Body of pancreas (tissue), 4 donors: Measurements from ENCODE around the gene DUSP16. TPM values are rescaled to one million over a fixed set of nuclear protein-coding genes. Genes with fewer than 3 reads are reported as not detected.
A peak's percentile ranks its signal among the peaks of the same experiment; 100 is the strongest.

Source experiments
- ATAC-seq: fragments of 150-250 bp; one replicate; pipeline ENCODE4 v1.9.1; 2016
- DNase-seq, 4 donors: peaks; one replicate each; pipeline ENCODE4 v3.0.0-alpha.2; 2019
- H3K27ac ChIP-seq, 4 donors: fragments of 200-600 bp; sonication (generic); 1 replicate in 3 of 4; 2 replicates in 1 of 4; pipeline versions ENCODE4 v1.5.1 to v1.6.1; 2016 to 2019; ENCODE audit warnings: mild to moderate bottlenecking in 1 of 4, mixed read lengths in 1 of 4, moderate library complexity in 1 of 4
- H3K27me3 ChIP-seq, 2 donors: fragments of 200-600 bp; sonication (generic); one replicate each; pipeline ENCODE4 v1.6.0; 2016; ENCODE audit warnings: mild to moderate bottlenecking in 1 of 2
- H3K36me3 ChIP-seq, 2 donors: fragments of 200-600 bp; sonication (generic); replicated peaks in 1 of 2; 2 replicates each; pipeline ENCODE4 v1.5.1; 2016; ENCODE audit warnings: low read depth in 2 of 2; ENCODE audit not compliant: insufficient read depth in 1 of 2
- H3K4me1 ChIP-seq: fragments of 200-600 bp; sonication (generic); one replicate; pipeline ENCODE4 v1.6.0; 2016
- H3K4me3 ChIP-seq, 2 donors: fragments of 200-600 bp; sonication (generic); 1 replicate in 1 of 2; 2 replicates in 1 of 2; pipeline ENCODE4 v1.5.1; 2016 to 2019
- H3K9me3 ChIP-seq, 3 donors: fragments of 200-600 bp; sonication (generic); 1 replicate in 2 of 3; 2 replicates in 1 of 3; pipeline ENCODE4 v1.5.1; 2016
- POLR2A ChIP-seq, 3 donors: fragments of 450-650 bp; IDR thresholded peaks; one replicate each; pipeline ENCODE4 v1.6.1; 2016; ENCODE audit warnings: antibody characterized with exemption in 3 of 3, mild to moderate bottlenecking in 2 of 3
- WGBS, 2 donors: methylation state at CpG; one replicate each; pipeline ENCODE4 v1.1.5; 2017; 5-methylcytosine and 5-hydroxymethylcytosine counted together
- intact Hi-C: fragments of 100-400 bp; cut with DNase I; formaldehyde crosslinking; loops from one replicate; pipeline ENCODE4 v1.15.1; 2023
- total RNA-seq, 2 donors: library from RNA; depleted of rRNA; stranded (reverse); fragments of >200 nt; gene quantifications; one replicate each; pipeline ENCODE4 v1.1.0, GENCODE V29; 2016
- TF ChIP-seq, protein P1 (sequence below), 7 experiments: fragments of 450-650 bp in 4 of 7; fragments of 200-600 bp in 3 of 7; sonication (generic) in 3 of 7; IDR thresholded peaks; one replicate each; pipeline ENCODE4 v1.5.1; 2016 to 2019; ENCODE audit warnings: antibody characterized with exemption in 7 of 7

DUSP16 gene
- total RNA-seq, 2 donors from 2014 or later, result 30.3 to 32.9 TPM

DNA sequence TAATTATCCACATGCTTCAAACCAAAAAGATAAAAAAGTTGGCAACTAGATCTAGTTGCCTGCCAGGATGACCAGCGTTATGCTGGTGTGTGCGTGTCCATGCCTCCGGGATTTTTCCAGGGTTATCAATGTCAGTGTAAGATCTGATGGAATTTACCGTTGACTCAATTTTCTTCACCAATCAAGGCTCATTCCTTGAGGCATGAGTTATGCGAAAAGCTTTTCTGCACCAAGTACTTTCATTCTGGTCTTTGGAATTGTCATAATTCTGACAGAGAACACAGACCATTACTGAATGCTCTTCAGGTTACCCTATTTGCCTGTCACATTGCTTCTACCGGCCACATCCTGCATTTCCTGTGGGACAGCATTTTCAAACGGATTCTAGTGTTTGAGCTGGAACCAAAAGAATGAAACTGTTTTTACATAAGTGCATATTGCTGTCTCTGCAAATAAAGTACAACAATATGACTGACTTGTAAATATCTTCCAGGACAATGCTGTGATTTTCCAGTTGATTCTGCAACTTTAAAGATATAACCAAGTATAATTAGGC lies 91.8 kb downstream of the DUSP16 start:
- Histone ChIP-seq H3K27ac (no peak overlapping the region), H3K9me3 (no peaks in the 10 kb centered on the region), H3K36me3 (no peaks in the 10 kb centered on the region), H3K4me1 (no peaks in the 10 kb centered on the region), H3K4me3 (no peak overlapping the region), H3K27me3 (no peaks in the 10 kb centered on the region)
- no peak for DNase-seq
- 67 to 72% methylated on average over 7 of the region's 7 CpGs for WGBS, 2 donors
- no peak for ATAC-seq
- intact Hi-C loops, result no loop called here
- TF ChIP-seq POLR2A (IDR thresholded peaks at IDR 0.05), result no peak
- TF ChIP-seq, protein P1, sequence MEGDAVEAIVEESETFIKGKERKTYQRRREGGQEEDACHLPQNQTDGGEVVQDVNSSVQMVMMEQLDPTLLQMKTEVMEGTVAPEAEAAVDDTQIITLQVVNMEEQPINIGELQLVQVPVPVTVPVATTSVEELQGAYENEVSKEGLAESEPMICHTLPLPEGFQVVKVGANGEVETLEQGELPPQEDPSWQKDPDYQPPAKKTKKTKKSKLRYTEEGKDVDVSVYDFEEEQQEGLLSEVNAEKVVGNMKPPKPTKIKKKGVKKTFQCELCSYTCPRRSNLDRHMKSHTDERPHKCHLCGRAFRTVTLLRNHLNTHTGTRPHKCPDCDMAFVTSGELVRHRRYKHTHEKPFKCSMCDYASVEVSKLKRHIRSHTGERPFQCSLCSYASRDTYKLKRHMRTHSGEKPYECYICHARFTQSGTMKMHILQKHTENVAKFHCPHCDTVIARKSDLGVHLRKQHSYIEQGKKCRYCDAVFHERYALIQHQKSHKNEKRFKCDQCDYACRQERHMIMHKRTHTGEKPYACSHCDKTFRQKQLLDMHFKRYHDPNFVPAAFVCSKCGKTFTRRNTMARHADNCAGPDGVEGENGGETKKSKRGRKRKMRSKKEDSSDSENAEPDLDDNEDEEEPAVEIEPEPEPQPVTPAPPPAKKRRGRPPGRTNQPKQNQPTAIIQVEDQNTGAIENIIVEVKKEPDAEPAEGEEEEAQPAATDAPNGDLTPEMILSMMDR (IDR thresholded peaks at IDR 0.05), result no peak

GRCh38 chr12:12469386-12469785 lies 93.3 kb downstream of the DUSP16 start:
- no peak overlapping the region for H3K27ac ChIP-seq

GRCh38 chr12:12468575-12468974 lies 94.1 kb downstream of the DUSP16 start:
- H3K4me1 ChIP-seq, result no peaks in the 10 kb centered on the region
- H3K36me3 ChIP-seq, result no peaks in the 10 kb centered on the region
- intact Hi-C loops, result no loop called here
- TF ChIP-seq, protein P1 (IDR thresholded peaks at IDR 0.05), result no peak
- no peak for TF ChIP-seq POLR2A (IDR thresholded peaks at IDR 0.05)
- 91 to 99% methylated on average over 3 of the region's 3 CpGs for WGBS, 2 donors
- H3K27ac ChIP-seq, result no peak overlapping the region
- DNase-seq (no peak), ATAC-seq (no peak)
- no peak overlapping the region for H3K4me3 ChIP-seq
- H3K9me3 ChIP-seq, result no peaks in the 10 kb centered on the region
- H3K27me3 ChIP-seq, result no peaks in the 10 kb centered on the region

More at GRCh38 chr12:12469386-12469785, 93.3 kb downstream of the DUSP16 start:
- 87 to 92% methylated on average over 7 of the region's 7 CpGs for WGBS, 2 donors
- no peaks in the 10 kb centered on the region for H3K9me3 ChIP-seq
- DNase-seq, result no peak
- intact Hi-C loops, result no loop called here
- no peak for ATAC-seq
- no peaks in the 10 kb centered on the region for H3K4me1 ChIP-seq
- no peak overlapping the region for H3K4me3 ChIP-seq
- TF ChIP-seq, protein P1 (IDR thresholded peaks at IDR 0.05), result no peak
- TF ChIP-seq POLR2A (IDR thresholded peaks at IDR 0.05), result no peak
- no peaks in the 10 kb centered on the region for H3K27me3 ChIP-seq
- H3K36me3 ChIP-seq, result no peaks in the 10 kb centered on the region

DNA sequence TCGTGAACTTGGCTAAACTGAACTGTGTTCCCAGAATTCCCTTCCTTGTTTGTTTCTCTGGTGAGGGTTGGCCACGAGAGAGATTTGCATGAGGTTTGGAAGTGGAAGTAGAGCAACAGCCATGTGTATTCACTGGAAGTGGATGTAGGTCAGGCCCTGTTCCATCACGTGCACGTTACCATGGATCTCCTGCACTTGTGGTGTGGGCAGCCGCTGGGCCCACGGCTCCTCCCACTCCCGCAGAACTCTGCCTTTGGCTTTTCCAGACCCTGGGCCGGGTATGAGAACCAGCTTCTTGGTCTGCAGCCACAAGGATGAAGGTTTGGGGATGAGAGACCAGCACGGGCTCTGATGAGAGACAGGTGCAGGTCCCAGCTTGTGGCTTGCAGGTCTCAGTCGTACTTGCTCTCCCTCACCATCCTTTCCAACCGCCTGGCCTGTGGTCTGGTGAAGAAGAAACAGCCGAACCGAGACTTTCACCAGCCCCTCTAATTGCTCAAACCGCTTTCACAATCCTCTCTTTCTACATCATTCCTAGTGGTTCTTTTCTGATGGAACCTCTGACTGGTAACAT lies 94.9 kb downstream of the DUSP16 start:
- no peaks in the 10 kb centered on the region for H3K36me3 ChIP-seq
- DNase-seq (peak in 2 of 4 donors; percentile 21 to 34), ATAC-seq (no peak)
- 87 to 89% methylated on average over 13 to 14 of the region's 14 CpGs for WGBS, 2 donors
- intact Hi-C loops, result no loop called here
- TF ChIP-seq, protein P1 (IDR thresholded peaks at IDR 0.05), result no peak
- no peak for TF ChIP-seq POLR2A (IDR thresholded peaks at IDR 0.05)
- no peak overlapping the region for H3K27ac ChIP-seq
- no peaks in the 10 kb centered on the region for H3K27me3 ChIP-seq
- H3K9me3 ChIP-seq, result no peaks in the 10 kb centered on the region
- H3K4me1 ChIP-seq, result no peaks in the 10 kb centered on the region
- H3K4me3 ChIP-seq, result no peak overlapping the region

- TF ChIP-seq POLR2A (IDR thresholded peaks at IDR 0.05), result no peak
- TF ChIP-seq, protein P1 (IDR thresholded peaks at IDR 0.05), result no peak
- Histone ChIP-seq H3K9me3 (no peaks in the 10 kb centered on the region), H3K36me3 (no peaks in the 10 kb centered on the region), H3K4me3 (no peak overlapping the region), H3K4me1 (no peaks in the 10 kb centered on the region), H3K27ac (no peak overlapping the region), H3K27me3 (no peaks in the 10 kb centered on the region)
- WGBS, 2 donors, result 86 to 95% methylated on average over 6 of the region's 6 CpGs
- intact Hi-C loops, result no loop called here
- ATAC-seq, result no peak
- DNase-seq, result no peak
Measured at GRCh38 chr12:12467264-12467663, 95.4 kb downstream of the DUSP16 start.
